SK-N-SH treated with all-trans-retinoic acid at 6 μM for 48 hours (cell line): ENCODE data around the gene SRBD1.

Source experiments
- ATAC-seq: fragments of 200-7000 bp; cut with Tn5 transposase; 3 replicates; pipeline ENCODE4 v1.9.1; 2020; ENCODE audit warnings: mild to moderate bottlenecking, moderate library complexity
- ARNTL ChIP-seq: fragments of 450-650 bp; formaldehyde crosslinking; IDR thresholded peaks from 2 replicates; pipeline ENCODE4 v1.5.0; 2020; ENCODE audit warnings: low read depth, mild to moderate bottlenecking, moderate library complexity, borderline replicate concordance
- CREB5 ChIP-seq: fragments of 250-450 bp; sonication (Bioruptor Pico); IDR thresholded peaks from 2 replicates; pipeline ENCODE4 v1.5.1; 2020; ENCODE audit warnings: low read depth, mild to moderate bottlenecking, moderate library complexity
- CSDC2 ChIP-seq: fragments of 250-450 bp; sonication (Bioruptor Pico); IDR thresholded peaks from 2 replicates; pipeline ENCODE4 v1.5.0; 2020; ENCODE audit warnings: mild to moderate bottlenecking, moderate library complexity
- CSRNP3 ChIP-seq: fragments of 250-450 bp; sonication (Bioruptor Pico); IDR thresholded peaks from 2 replicates; pipeline ENCODE4 v1.5.1; 2021; ENCODE audit warnings: mild to moderate bottlenecking, moderate library complexity
- ESRRG ChIP-seq: fragments of 250-450 bp; sonication (Bioruptor Pico); IDR thresholded peaks from 2 replicates; pipeline ENCODE4 v1.6.1; 2021; ENCODE audit warnings: mild to moderate bottlenecking
- GLIS3 ChIP-seq: fragments of 250-450 bp; sonication (Bioruptor Pico); IDR thresholded peaks from 2 replicates; pipeline ENCODE4 v1.5.0; 2020; ENCODE audit warnings: mild to moderate bottlenecking, moderate library complexity
- ISL1 ChIP-seq: fragments of 250-450 bp; sonication (Bioruptor Pico); IDR thresholded peaks from 2 replicates; pipeline ENCODE4 v2.1.2; 2022; ENCODE audit warnings: mild to moderate bottlenecking, moderate library complexity
- OSR1 ChIP-seq: fragments of 250-450 bp; sonication (Bioruptor Pico); IDR thresholded peaks from 2 replicates; pipeline ENCODE4 v1.8.0; 2022; ENCODE audit warnings: moderate library complexity, mild to moderate bottlenecking, inconsistent platforms
- PATZ1 ChIP-seq: fragments of 250-450 bp; sonication (Bioruptor Pico); IDR thresholded peaks from 2 replicates; pipeline ENCODE4 v1.8.0; 2020; ENCODE audit warnings: mild to moderate bottlenecking, moderate library complexity, borderline replicate concordance
- PPARA ChIP-seq: fragments of 250-450 bp; sonication (Bioruptor Pico); IDR thresholded peaks from 2 replicates; pipeline ENCODE4 v1.5.0; 2020; ENCODE audit warnings: mild to moderate bottlenecking, borderline replicate concordance
- SNAI2 ChIP-seq: fragments of 250-450 bp; sonication (Bioruptor Pico); IDR thresholded peaks from 2 replicates; pipeline ENCODE4 v1.5.0; 2020; ENCODE audit warnings: mild to moderate bottlenecking, moderate library complexity
- TCF4 ChIP-seq: fragments of 250-450 bp; sonication (Bioruptor Pico); IDR thresholded peaks from 2 replicates; pipeline ENCODE4 v1.8.0; 2021; ENCODE audit warnings: mild to moderate bottlenecking, moderate library complexity, borderline replicate concordance
- TOX ChIP-seq: fragments of 250-450 bp; sonication (Bioruptor Pico); IDR thresholded peaks from 2 replicates; pipeline ENCODE4 v1.8.0; 2021; ENCODE audit warnings: mild to moderate bottlenecking, moderate library complexity, borderline replicate concordance
- ZC3H10 ChIP-seq: fragments of 250-450 bp; sonication (Bioruptor Pico); IDR thresholded peaks from 2 replicates; pipeline ENCODE4 v1.5.1; 2021; ENCODE audit warnings: mild to moderate bottlenecking, moderate library complexity
- ZFP3 ChIP-seq: fragments of 250-450 bp; sonication (Bioruptor Pico); IDR thresholded peaks from 2 replicates; pipeline ENCODE4 v1.5.0; 2020; ENCODE audit warnings: mild to moderate bottlenecking, moderate library complexity
- ZFP30 ChIP-seq: fragments of 450-650 bp; formaldehyde crosslinking; IDR thresholded peaks from 2 replicates; pipeline ENCODE4 v1.5.0; 2022; ENCODE audit warnings: mild to moderate bottlenecking, moderate library complexity
- ZNF565 ChIP-seq: fragments of 450-650 bp; formaldehyde crosslinking; conservative IDR thresholded peaks from 2 replicates; pipeline ENCODE4 v1.5.0; 2020; ENCODE audit warnings: low read depth, mild to moderate bottlenecking, moderate library complexity
- ZNF70 ChIP-seq: fragments of 450-650 bp; formaldehyde crosslinking; IDR thresholded peaks from 2 replicates; pipeline ENCODE4 v1.5.0; 2020; ENCODE audit warnings: mild to moderate bottlenecking, moderate library complexity
- ZNF8 ChIP-seq: fragments of 450-650 bp; formaldehyde crosslinking; IDR thresholded peaks from 2 replicates; pipeline ENCODE4 v1.5.0; 2020; ENCODE audit warnings: mild to moderate bottlenecking, moderate library complexity
- TF ChIP-seq, protein P1 (sequence below): fragments of 250-450 bp; sonication (Bioruptor Pico); IDR thresholded peaks from 2 replicates; pipeline ENCODE4 v1.5.0; 2020; ENCODE audit warnings: mild to moderate bottlenecking, moderate library complexity

The SRBD1 gene

DNA sequence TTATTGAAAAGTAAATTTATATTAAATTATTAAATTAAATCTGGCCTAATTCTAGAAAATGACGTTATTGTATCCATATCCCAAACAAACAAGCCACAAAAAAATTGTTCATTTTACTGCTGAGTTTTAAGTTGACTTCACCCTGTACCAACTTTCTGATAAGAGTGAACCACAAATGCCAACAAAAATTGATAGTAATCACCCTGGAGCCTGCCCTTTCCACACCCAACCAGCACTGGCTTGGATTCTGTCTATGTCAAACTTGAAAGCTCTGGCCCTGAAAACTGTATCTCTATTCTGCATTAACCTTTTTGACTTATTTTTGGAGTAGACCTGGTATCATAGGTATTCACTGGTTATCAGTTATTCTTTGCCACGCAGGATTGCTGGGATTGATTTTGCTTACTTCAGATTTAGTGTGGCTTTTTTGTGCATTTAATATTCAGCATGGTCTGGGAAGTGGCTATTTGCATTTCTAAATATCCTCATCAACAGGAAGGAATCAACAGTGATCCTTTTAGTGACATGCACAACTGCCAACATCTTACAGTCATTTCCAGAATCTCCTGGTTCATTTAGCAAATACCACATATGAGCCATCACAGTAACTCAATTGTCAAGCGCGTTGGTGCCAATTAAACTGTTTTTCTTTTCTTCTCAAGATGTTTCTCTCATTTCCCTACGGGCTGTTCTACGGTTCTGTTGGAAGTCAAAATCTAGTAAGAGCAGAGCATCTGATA, 11.4 kb upstream of the SRBD1 start:
- TF ChIP-seq GLIS3 (CRISPR knock-in tag) = no peak
- TF ChIP-seq PATZ1 = no peak
- no peak for TF ChIP-seq TOX (CRISPR knock-in tag)
- TF ChIP-seq SNAI2 (CRISPR knock-in tag) = no peak
- no peak for TF ChIP-seq CREB5 (CRISPR knock-in tag)
- TF ChIP-seq ZNF8 (CRISPR knock-in tag) = no peak
- TF ChIP-seq CSDC2 (CRISPR knock-in tag) = no peak
- TF ChIP-seq, protein P1, sequence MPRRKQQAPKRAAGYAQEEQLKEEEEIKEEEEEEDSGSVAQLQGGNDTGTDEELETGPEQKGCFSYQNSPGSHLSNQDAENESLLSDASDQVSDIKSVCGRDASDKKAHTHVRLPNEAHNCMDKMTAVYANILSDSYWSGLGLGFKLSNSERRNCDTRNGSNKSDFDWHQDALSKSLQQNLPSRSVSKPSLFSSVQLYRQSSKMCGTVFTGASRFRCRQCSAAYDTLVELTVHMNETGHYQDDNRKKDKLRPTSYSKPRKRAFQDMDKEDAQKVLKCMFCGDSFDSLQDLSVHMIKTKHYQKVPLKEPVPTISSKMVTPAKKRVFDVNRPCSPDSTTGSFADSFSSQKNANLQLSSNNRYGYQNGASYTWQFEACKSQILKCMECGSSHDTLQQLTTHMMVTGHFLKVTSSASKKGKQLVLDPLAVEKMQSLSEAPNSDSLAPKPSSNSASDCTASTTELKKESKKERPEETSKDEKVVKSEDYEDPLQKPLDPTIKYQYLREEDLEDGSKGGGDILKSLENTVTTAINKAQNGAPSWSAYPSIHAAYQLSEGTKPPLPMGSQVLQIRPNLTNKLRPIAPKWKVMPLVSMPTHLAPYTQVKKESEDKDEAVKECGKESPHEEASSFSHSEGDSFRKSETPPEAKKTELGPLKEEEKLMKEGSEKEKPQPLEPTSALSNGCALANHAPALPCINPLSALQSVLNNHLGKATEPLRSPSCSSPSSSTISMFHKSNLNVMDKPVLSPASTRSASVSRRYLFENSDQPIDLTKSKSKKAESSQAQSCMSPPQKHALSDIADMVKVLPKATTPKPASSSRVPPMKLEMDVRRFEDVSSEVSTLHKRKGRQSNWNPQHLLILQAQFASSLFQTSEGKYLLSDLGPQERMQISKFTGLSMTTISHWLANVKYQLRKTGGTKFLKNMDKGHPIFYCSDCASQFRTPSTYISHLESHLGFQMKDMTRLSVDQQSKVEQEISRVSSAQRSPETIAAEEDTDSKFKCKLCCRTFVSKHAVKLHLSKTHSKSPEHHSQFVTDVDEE (CRISPR knock-in tag) = no peak
- TF ChIP-seq ZC3H10 = no peak
- no peak for TF ChIP-seq ZFP30
- no peak for TF ChIP-seq PPARA
- TF ChIP-seq ZFP3 (CRISPR knock-in tag) = no peak
- no peak for ATAC-seq

DNA sequence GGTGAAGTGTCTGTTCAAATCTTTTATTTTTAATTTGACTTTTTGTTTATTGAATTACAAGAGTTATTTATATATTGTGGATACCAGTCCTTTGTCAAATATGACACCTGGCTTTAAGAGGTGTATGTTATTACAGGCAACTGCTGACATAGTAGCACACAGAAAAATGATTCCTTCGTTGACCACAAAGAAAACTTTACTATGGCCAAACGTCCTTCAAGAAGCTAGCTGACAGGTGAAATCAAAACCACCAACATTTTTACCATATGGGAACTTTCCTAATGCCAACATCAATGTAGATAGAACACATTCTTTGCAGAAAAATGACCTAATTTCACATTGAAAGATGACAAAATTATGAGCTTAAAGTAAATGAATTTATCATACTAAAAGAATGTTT, 6.4 kb upstream of the SRBD1 start:
- TF ChIP-seq ISL1 (no peak), ZNF70 (CRISPR knock-in tag) (no peak), ZC3H10 (no peak), ESRRG (no peak), GLIS3 (CRISPR knock-in tag) (no peak), PPARA (no peak), CSDC2 (CRISPR knock-in tag) (no peak), ZFP3 (CRISPR knock-in tag) (no peak), ARNTL (CRISPR knock-in tag) (no peak), ZNF565 (CRISPR knock-in tag) (no peak), TOX (CRISPR knock-in tag) (no peak), CSRNP3 (CRISPR knock-in tag) (no peak), OSR1 (CRISPR knock-in tag) (no peak), PATZ1 (no peak), TCF4 (CRISPR knock-in tag) (no peak), ZFP30 (no peak), CREB5 (CRISPR knock-in tag) (no peak), ZNF8 (CRISPR knock-in tag) (no peak)
- TF ChIP-seq, protein P1 (CRISPR knock-in tag) = no peak
- no peak for ATAC-seq
